Sigmoid colon (tissue), 4 donors: ENCODE results near the gene ACIN1.
"Not testable (repeated sequence)": the region's sequence is repeated elsewhere in the genome, so short reads cannot be mapped to it uniquely, and the experiment has no call there.

Experiments used
- EP300 ChIP-seq, 4 donors: sonication (generic); formaldehyde crosslinking; IDR thresholded peaks; one replicate each; pipeline ENCODE4 v1.6.1; 2017; ENCODE audit warnings: antibody characterized with exemption in 4 of 4
- POLR2A ChIP-seq, 2 donors: fragments of 450-650 bp; IDR thresholded peaks; one replicate each; pipeline ENCODE4 v1.6.1; 2016; ENCODE audit warnings: antibody characterized with exemption in 2 of 2, mild to moderate bottlenecking in 2 of 2, moderate library complexity in 2 of 2
- POLR2AphosphoS5 ChIP-seq, 4 donors: sonication (generic); formaldehyde crosslinking; IDR thresholded peaks; one replicate each; pipeline ENCODE4 v1.6.1; 2017; ENCODE audit warnings: antibody characterized with exemption in 4 of 4
- TF ChIP-seq, protein P1 (sequence below), 4 experiments: fragments of 450-650 bp in 3 of 4; fragments of 200-600 bp in 1 of 4; IDR thresholded peaks; one replicate each; pipeline ENCODE4 v1.5.1; 2016 to 2019; ENCODE audit warnings: antibody characterized with exemption in 4 of 4, mild to moderate bottlenecking in 3 of 4, moderate library complexity in 2 of 4

DNA sequence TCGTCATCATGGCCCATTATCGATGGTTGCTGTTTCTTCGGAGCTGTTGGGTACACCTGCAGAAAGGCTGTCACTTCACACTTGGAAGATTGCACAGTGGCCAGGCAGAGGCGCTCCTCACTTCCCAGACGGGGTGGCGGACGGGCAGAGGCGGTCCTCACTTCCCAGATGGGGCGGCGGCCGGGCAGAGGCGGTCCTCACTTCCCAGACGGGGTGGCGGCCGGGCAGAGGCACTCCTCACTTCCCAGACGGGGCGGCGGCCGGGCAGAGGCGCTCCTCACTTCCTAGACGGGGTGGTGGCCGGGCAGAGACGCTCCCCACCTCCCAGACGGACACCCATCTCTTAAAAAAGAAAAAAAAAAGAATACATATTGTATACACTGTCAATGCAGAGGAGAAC is 13.2 kb upstream of the ACIN1 start:
- TF ChIP-seq POLR2AphosphoS5, EP300, POLR2A (IDR thresholded peaks at IDR 0.05): not testable (repeated sequence)
- TF ChIP-seq, protein P1, sequence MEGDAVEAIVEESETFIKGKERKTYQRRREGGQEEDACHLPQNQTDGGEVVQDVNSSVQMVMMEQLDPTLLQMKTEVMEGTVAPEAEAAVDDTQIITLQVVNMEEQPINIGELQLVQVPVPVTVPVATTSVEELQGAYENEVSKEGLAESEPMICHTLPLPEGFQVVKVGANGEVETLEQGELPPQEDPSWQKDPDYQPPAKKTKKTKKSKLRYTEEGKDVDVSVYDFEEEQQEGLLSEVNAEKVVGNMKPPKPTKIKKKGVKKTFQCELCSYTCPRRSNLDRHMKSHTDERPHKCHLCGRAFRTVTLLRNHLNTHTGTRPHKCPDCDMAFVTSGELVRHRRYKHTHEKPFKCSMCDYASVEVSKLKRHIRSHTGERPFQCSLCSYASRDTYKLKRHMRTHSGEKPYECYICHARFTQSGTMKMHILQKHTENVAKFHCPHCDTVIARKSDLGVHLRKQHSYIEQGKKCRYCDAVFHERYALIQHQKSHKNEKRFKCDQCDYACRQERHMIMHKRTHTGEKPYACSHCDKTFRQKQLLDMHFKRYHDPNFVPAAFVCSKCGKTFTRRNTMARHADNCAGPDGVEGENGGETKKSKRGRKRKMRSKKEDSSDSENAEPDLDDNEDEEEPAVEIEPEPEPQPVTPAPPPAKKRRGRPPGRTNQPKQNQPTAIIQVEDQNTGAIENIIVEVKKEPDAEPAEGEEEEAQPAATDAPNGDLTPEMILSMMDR (IDR thresholded peaks at IDR 0.05), result not testable (repeated sequence)
